K562 (cell line): ENCODE data around the gene NT5C1A. TPM values are rescaled to one million over a fixed set of nuclear protein-coding genes. Genes with fewer than 3 reads are reported as not detected.

ENCODE experiments used
- ARID3B ChIP-seq: fragments of 250-450 bp; sonication (Bioruptor Pico); IDR thresholded peaks from 2 replicates; pipeline ENCODE4 v1.4.0; 2020; ENCODE audit warnings: borderline replicate concordance
- CHD7 ChIP-seq: fragments of 200-600 bp; sonication (generic); IDR thresholded peaks from one replicate; pipeline ENCODE4 v1.6.1; 2012; ENCODE audit warnings: mild to moderate bottlenecking, low read depth, low read length, inconsistent platforms
- FOXA1 ChIP-seq: fragments of 450-650 bp; IDR thresholded peaks from 2 replicates; pipeline ENCODE4 v1.6.1; 2016; ENCODE audit warnings: mild to moderate bottlenecking, borderline replicate concordance
- GTF2F1 ChIP-seq: IDR thresholded peaks from 2 replicates; pipeline ENCODE4 v1.6.1; 2011; ENCODE audit warnings: low read depth, low read length, improper control_type of control experiment
- JUN ChIP-seq, 2 experiments: sonication (generic) in 1 of 2; formaldehyde crosslinking in 1 of 2; IDR thresholded peaks; 2 replicates each; pipeline versions ENCODE4 v1.6.1 to v1.8.0; 2012 to 2022; ENCODE audit warnings: borderline replicate concordance in 2 of 2, mild to moderate bottlenecking in 2 of 2, improper control_type of control experiment in 1 of 2, low read depth in 1 of 2, low read length in 1 of 2, missing genetic modification reagents in 1 of 2
- KDM4B ChIP-seq, 2 experiments: fragments of 450-650 bp in 1 of 2; sonication (generic) in 1 of 2; IDR thresholded peaks; 2 replicates each; pipeline ENCODE4 v1.6.1; 2016 to 2017; ENCODE audit warnings: borderline replicate concordance in 2 of 2, antibody characterized with exemption in 1 of 2, low read depth in 1 of 2, mild to moderate bottlenecking in 1 of 2
- MNT ChIP-seq, 2 experiments: fragments of 450-650 bp; conservative IDR thresholded peaks; 2 replicates each; pipeline ENCODE4 v1.6.1; 2017; ENCODE audit warnings: mild to moderate bottlenecking in 2 of 2, moderate library complexity in 2 of 2
- TCF3 ChIP-seq: sonication (generic); formaldehyde crosslinking; IDR thresholded peaks from 2 replicates; pipeline ENCODE4 v1.4.0; 2020; ENCODE audit warnings: mild to moderate bottlenecking, missing genetic modification reagents
- USF2 ChIP-seq: sonication (generic); formaldehyde crosslinking; IDR thresholded peaks from 2 replicates; pipeline ENCODE4 v1.5.0; 2020; ENCODE audit warnings: missing genetic modification reagents
- ZBTB8A ChIP-seq: fragments of 450-650 bp; IDR thresholded peaks from 2 replicates; pipeline ENCODE4 v1.6.1; 2018; ENCODE audit warnings: mild to moderate bottlenecking, moderate library complexity; ENCODE audit not compliant: partially characterized antibody
- polyA plus RNA-seq, 8 experiments: library from polyadenylated mRNA; depleted of rRNA in 4 of 8; stranded (reverse) in 5 of 8; unstranded in 3 of 8; fragments of >200 nt; fragmentation: Nextera tagmentation in 2 of 8; fragmentation: Illumina TruSeq in 1 of 8; extraction: Ambion mirVana in 2 of 8; extraction: Trizol in 1 of 8; gene quantifications; 2 replicates each; pipeline versions ENCODE4 v1.2.1 to v1.2.3, GENCODE V29; 2011 to 2014; ENCODE audit warnings: inconsistent platforms in 1 of 8, missing spikeins in 1 of 8
- total RNA-seq, 7 experiments: library from RNA; depleted of rRNA in 6 of 7; stranded (reverse); fragments of >200 nt in 6 of 7; fragmentation: Illumina TruSeq in 2 of 7; extraction: Trizol in 2 of 7; gene quantifications; 2 replicates each; pipeline versions ENCODE4 v1.2.1 to v1.2.3, GENCODE V29; 2011 to 2021; ENCODE audit warnings: low replicate concordance in 1 of 7

Gene NT5C1A
- total and polyA plus RNA-seq, 9 of the 15 experiments (the other 6 are each of a cell fraction or from before 2014, with no cell fraction given), result not detected

GRCh38 chr1:39691383-39692151, 19.7 kb upstream of the NT5C1A start, which contains the start of gene HPCAL4 (continued):
- TF ChIP-seq MNT (conservative IDR thresholded peaks at IDR 0.05) (no peak), ZBTB8A (no peak), TCF3 (CRISPR knock-in tag) (no peak), ARID3B (CRISPR knock-in tag) (no peak), KDM4B (IDR thresholded peaks at IDR 0.05; ENCODE audit: borderline replicate concordance in 2 of 2, low read depth in 1 of 2) (no peak), FOXA1 (no peak), JUN (IDR thresholded peaks at IDR 0.05; ENCODE audit: borderline replicate concordance, low read depth, low read length) (no peak), JUN (CRISPR knock-in tag; IDR thresholded peaks at IDR 0.05; ENCODE audit: borderline replicate concordance) (no peak), CHD7 (no peak), USF2 (no peak), GTF2F1 (no peak)
